Lung (tissue), 12 donors: Measurements from ENCODE around the gene RECK. TPM values are rescaled to one million over a fixed set of nuclear protein-coding genes. Genes with fewer than 3 reads are reported as not detected.

ENCODE experiments used
- ATAC-seq: fragments of 200-7000 bp; cut with Tn5 transposase; one replicate; pipeline ENCODE4 v1.9.1; 2020; ENCODE audit warnings: moderate number of reproducible peaks; ENCODE audit not compliant: insufficient read depth, low FRiP score
- DNase-seq, 3 donors: peaks; one replicate each; pipeline ENCODE4 v3.0.0-alpha.2; 2013 to 2017
- H3K27ac ChIP-seq, 2 donors: one replicate each; pipeline ENCODE4 v1.5.1; 2013; ENCODE audit warnings: mild to moderate bottlenecking in 2 of 2, moderate library complexity in 2 of 2, control low read depth in 1 of 2, inconsistent platforms in 1 of 2, low read depth in 1 of 2, low read length in 1 of 2
- H3K27me3 ChIP-seq, 3 donors: one replicate each; pipeline ENCODE4 v1.5.1; 2013; ENCODE audit warnings: low read length in 2 of 3; ENCODE audit not compliant: control insufficient read depth in 3 of 3, insufficient read depth in 3 of 3
- H3K36me3 ChIP-seq, 4 donors: one replicate each; pipeline ENCODE4 v1.5.1; 2013; ENCODE audit warnings: low read length in 4 of 4, mild to moderate bottlenecking in 1 of 4, moderate library complexity in 1 of 4; ENCODE audit not compliant: control insufficient read depth in 4 of 4, insufficient read depth in 4 of 4
- H3K4me1 ChIP-seq, 5 donors: one replicate each; pipeline ENCODE4 v1.5.1; 2013; ENCODE audit warnings: low read length in 5 of 5, mild to moderate bottlenecking in 2 of 5, moderate library complexity in 1 of 5; ENCODE audit not compliant: control insufficient read depth in 5 of 5, insufficient read depth in 5 of 5
- H3K4me3 ChIP-seq: one replicate; pipeline ENCODE4 v1.5.1; 2013; ENCODE audit warnings: mild to moderate bottlenecking, control low read depth, moderate library complexity
- H3K9ac ChIP-seq, 2 donors: one replicate each; pipeline ENCODE4 v1.5.1; 2013; ENCODE audit warnings: low read length in 2 of 2, control low read depth in 1 of 2; ENCODE audit not compliant: insufficient read depth in 1 of 2
- H3K9me3 ChIP-seq, 4 donors: one replicate each; pipeline ENCODE4 v1.5.1; 2013; ENCODE audit warnings: low read length in 3 of 4, mild to moderate bottlenecking in 1 of 4, moderate library complexity in 1 of 4; ENCODE audit not compliant: control insufficient read depth in 4 of 4, insufficient read depth in 3 of 4
- CTCF ChIP-seq: IDR thresholded peaks from 2 replicates; pipeline ENCODE4 v1.5.1; 2012; ENCODE audit warnings: mild to moderate bottlenecking; ENCODE audit errors: control extremely low read depth, extremely low read depth
- WGBS, 2 donors: extraction: QIAGEN DNeasy Blood & Tissue Kit; methylation state at CpG; one replicate each; pipeline ENCODE4 v1.1.7; 2013; 5-methylcytosine and 5-hydroxymethylcytosine counted together
- polyA plus RNA-seq, 2 donors: library from polyadenylated mRNA; stranded (reverse); fragments of 200-250 nt; gene quantifications; one replicate each; pipeline ENCODE4 v1.2.1, GENCODE V29; 2013
- total RNA-seq, 2 donors: library from RNA; depleted of rRNA in 1 of 2; stranded (reverse); fragments of >200 nt in 1 of 2; gene quantifications; one replicate each; pipeline ENCODE4 v1.2.1, GENCODE V29; 2014 to 2021
- donor health status: control.
- donor health status: control.
- donor health status: Bipolar disorder and iron deficiency.
- donor health status: healthy.
- donor health status: DM: yes; HTN: yes; CAD: no.

Gene RECK
- total and polyA plus RNA-seq, 4 donors = 4.5 to 19.3 (median 12.0) TPM

- Histone ChIP-seq H3K4me3 (no peak overlapping the region), H3K27ac (peak overlapping the region in 1 of 2 donors; percentile 37), H3K36me3 (peaks cover 0 to 2% (median 0%) of the 10 kb centered on the region in 4 donors), H3K9ac (no peak overlapping the region), H3K27me3 (no peaks in the 10 kb centered on the region), H3K4me1 (peaks cover 0 to 39% (median 8%) of the 10 kb centered on the region in 5 donors), H3K9me3 (peaks cover 0 to 2% (median 0%) of the 10 kb centered on the region in 4 donors)
- no peak for TF ChIP-seq CTCF
- DNase-seq (no peak), ATAC-seq (no peak)
- WGBS, 2 donors = 90% methylated on average over 7 of the region's 7 CpGs
Measured at GRCh38 chr9:36141761-36142160, 105.0 kb downstream of the RECK start.

- ATAC-seq = no peak
- H3K36me3 ChIP-seq = peaks cover 0 to 2% (median 0%) of the 10 kb centered on the region in 4 donors
- H3K27me3 ChIP-seq = no peaks in the 10 kb centered on the region
- DNase-seq = peak in 2 of 3 donors; percentile 21 to 47
- 33 to 36% methylated on average over 12 of the region's 12 CpGs for WGBS, 2 donors
- H3K9me3 ChIP-seq = peaks cover 0 to 2% (median 0%) of the 10 kb centered on the region in 4 donors
- no peak overlapping the region for H3K4me3 ChIP-seq
- H3K9ac ChIP-seq = peak overlapping the region in 1 of 2 donors; percentile 26
- peak overlapping the region in 1 of 2 donors; percentile 88 for H3K27ac ChIP-seq
- TF ChIP-seq CTCF = no peak
- peaks cover 0 to 33% (median 7%) of the 10 kb centered on the region in 5 donors for H3K4me1 ChIP-seq
Measured at GRCh38 chr9:36142510-36143244, 106.0 kb downstream of the RECK start.

- DNase-seq = no peak
- Histone ChIP-seq H3K9me3 (peaks cover 0 to 2% (median 0%) of the 10 kb centered on the region in 4 donors), H3K27ac (peak overlapping the region in 1 of 2 donors; percentile 88), H3K27me3 (no peaks in the 10 kb centered on the region), H3K4me3 (no peak overlapping the region), H3K4me1 (peaks cover 0 to 33% (median 5%) of the 10 kb centered on the region in 5 donors), H3K36me3 (peaks cover 0 to 2% (median 0%) of the 10 kb centered on the region in 4 donors), H3K9ac (peak overlapping the region in 1 of 2 donors; percentile 26)
- 65 to 71% methylated on average over 13 of the region's 13 CpGs for WGBS, 2 donors
- TF ChIP-seq CTCF = no peak
- ATAC-seq = no peak
Measured at GRCh38 chr9:36143245-36143641, 106.5 kb downstream of the RECK start.
